ENCODE measurements around the gene PCDHGB3.
A peak's percentile ranks its signal among the peaks of the same experiment; 100 is the strongest.
"Not testable (repeated sequence)": the region's sequence is repeated elsewhere in the genome, so short reads cannot be mapped to it uniquely, and the experiment has no call there.

PCDHGB3 gene

DNA sequence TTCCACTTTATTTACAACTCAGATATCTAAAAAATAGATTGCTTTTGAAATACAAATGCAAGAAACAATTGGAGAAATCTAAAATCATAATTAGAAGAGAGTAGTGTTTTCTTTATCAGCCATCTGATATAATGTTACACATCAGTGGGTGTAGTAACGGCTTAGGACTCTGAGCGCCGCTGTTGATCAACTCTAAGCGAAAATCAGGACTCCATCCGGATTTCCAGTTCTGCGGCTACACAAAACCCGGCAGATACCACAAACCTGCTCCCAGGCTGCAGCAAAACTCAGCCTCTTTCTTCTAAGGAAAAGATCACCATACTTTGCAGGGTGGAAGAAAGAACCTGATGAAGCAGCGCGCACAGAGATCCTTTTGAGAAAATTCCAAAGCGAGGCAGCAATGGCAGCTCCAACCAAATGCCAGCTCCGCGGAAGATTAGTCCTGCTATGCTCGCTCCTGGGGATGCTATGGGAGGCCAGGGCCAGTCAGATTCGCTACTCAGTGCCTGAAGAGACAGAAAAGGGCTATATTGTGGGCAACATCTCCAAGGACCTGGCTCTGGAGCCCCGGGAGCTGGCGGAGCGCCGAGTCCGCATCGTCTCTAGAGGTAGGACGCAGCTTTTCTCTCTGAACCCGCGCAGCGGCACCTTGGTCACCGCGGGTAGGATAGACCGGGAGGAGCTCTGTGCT lies 32.7 kb downstream of the PCDHGB3 start, which contains the start of gene PCDHGA9:
Gene PCDHGA9, plus strand, starts transcription at position 226 of the 691 bp plus-strand sequence. Its CDS starts 175 bp downstream, at position 401.
- DNase-seq (ENCODE audit: extremely low spot score) = peak; percentile 39
- no peak for TF ChIP-seq LEF1 (IDR thresholded peaks at IDR 0.05; ENCODE audit: borderline replicate concordance)
- TF ChIP-seq FOXA1 (IDR thresholded peaks at IDR 0.05) = no peak
- no peak for TF ChIP-seq FOXK2 (IDR thresholded peaks at IDR 0.05)
- TF ChIP-seq, protein P1, sequence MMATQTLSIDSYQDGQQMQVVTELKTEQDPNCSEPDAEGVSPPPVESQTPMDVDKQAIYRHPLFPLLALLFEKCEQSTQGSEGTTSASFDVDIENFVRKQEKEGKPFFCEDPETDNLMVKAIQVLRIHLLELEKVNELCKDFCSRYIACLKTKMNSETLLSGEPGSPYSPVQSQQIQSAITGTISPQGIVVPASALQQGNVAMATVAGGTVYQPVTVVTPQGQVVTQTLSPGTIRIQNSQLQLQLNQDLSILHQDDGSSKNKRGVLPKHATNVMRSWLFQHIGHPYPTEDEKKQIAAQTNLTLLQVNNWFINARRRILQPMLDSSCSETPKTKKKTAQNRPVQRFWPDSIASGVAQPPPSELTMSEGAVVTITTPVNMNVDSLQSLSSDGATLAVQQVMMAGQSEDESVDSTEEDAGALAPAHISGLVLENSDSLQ (IDR thresholded peaks at IDR 0.05) = no peak
- TF ChIP-seq ZNF384 (IDR thresholded peaks at IDR 0.05) = no peak
- no peak for TF ChIP-seq BHLHE40 (IDR thresholded peaks at IDR 0.05; ENCODE audit: borderline replicate concordance)
- no peak for TF ChIP-seq FOXM1 (IDR thresholded peaks at IDR 0.05; ENCODE audit: borderline replicate concordance)
- no peak for TF ChIP-seq CTBP1 (IDR thresholded peaks at IDR 0.05; ENCODE audit: borderline replicate concordance)
- TF ChIP-seq NFRKB (IDR thresholded peaks at IDR 0.05) = no peak
- no peak for TF ChIP-seq SP1 (IDR thresholded peaks at IDR 0.05)
- ChIA-PET POLR2A (no interaction called here), CTCF (no interaction called here)

DNA sequence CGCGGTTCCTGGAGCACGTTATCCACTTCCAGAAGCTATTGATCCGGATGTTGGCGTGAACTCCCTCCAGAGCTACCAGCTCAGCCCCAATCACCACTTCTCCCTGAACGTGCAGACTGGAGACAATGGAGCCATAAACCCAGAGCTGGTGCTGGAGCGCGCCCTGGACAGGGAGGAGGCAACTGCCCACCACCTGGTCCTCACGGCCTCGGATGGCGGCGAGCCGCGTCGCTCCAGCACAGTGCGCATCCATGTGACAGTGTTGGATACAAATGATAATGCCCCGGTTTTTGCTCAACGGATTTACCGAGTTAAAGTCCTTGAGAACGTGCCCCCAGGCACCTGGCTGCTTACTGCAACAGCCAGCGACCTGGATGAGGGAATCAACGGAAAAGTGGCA lies 33.3 kb downstream of the PCDHGB3 start:
- ChIA-PET POLR2A (no interaction called here), CTCF (no interaction called here)
- DNase-seq (ENCODE audit: extremely low spot score) = no peak
- no peak for TF ChIP-seq FOXA1 (IDR thresholded peaks at IDR 0.05)
- no peak for TF ChIP-seq SUZ12 (IDR thresholded peaks at IDR 0.05)
- TF ChIP-seq SP1 (IDR thresholded peaks at IDR 0.05) = no peak

DNA sequence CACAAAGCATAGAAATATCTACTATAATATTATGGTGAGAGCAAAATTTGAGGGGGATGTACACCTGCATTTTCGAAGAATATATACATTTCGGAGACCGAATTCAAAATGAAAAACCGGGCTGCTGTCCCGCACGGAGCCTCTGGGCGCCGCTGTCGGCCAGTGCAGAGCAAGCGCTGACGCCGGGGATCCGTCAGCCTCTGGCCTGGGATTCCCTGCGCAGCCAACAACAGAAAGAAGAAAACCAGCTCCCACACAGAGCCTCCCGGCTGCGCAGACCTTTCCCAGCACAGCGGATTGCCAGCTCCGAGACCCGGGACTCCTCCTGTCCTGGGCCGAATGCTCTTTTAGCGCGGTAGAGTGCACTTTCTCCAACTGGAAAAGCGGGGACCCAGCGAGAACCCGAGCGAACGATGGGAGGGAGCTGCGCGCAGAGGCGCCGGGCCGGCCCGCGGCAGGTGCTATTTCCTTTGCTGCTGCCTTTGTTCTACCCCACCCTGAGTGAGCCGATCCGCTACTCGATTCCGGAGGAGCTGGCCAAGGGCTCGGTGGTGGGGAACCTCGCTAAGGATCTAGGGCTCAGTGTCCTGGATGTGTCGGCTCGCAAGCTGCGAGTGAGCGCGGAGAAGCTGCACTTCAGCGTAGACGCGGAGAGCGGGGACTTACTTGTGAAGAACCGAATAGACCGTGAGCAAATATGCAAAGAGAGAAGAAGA lies 37.9 kb downstream of the PCDHGB3 start, which contains the start of gene PCDHGB6:
Gene PCDHGB6, plus strand, starts transcription at position 232 of the 716 bp plus-strand sequence. Its CDS starts 182 bp downstream, at position 414.
- DNase-seq (ENCODE audit: extremely low spot score); POLR2A ChIA-PET: not testable (repeated sequence)

DNA sequence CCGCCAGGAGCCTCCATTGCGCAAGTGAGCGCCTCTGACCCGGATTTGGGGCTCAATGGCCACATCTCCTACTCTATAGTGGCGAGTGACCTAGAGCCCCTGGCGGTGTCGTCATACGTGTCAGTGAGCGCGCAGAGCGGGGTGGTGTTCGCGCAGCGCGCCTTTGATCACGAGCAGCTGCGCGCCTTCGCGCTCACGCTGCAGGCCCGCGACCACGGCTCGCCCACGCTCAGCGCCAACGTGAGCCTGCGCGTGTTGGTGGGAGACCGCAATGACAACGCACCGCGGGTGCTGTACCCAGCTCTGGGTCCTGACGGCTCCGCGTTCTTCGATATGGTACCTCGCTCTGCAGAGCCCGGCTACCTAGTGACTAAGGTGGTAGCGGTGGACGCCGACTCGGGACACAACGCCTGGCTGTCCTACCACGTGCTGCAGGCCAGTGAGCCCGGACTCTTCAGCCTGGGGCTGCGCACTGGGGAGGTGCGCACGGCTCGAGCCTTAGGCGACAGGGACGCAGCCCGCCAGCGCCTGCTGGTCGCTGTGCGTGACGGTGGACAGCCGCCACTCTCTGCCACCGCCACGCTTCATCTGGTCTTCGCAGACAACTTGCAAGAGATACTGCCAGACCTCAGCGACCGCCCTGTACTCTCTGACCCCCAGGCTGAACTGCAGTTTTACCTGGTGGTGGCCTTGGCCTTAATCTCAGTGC lies 39.7 kb downstream of the PCDHGB3 start:
- TF ChIP-seq FOXA1 (IDR thresholded peaks at IDR 0.05) = no peak
- TF ChIP-seq, protein P1 (IDR thresholded peaks at IDR 0.05) = no peak
- TF ChIP-seq SUZ12 (IDR thresholded peaks at IDR 0.05) = no peak
- no peak for TF ChIP-seq BHLHE40 (IDR thresholded peaks at IDR 0.05; ENCODE audit: borderline replicate concordance)
- no peak for TF ChIP-seq HDGF (IDR thresholded peaks at IDR 0.05; ENCODE audit: borderline replicate concordance)
- no peak for TF ChIP-seq ARNT (IDR thresholded peaks at IDR 0.05)
- TF ChIP-seq ZNF384 (IDR thresholded peaks at IDR 0.05) = no peak
- no peak for TF ChIP-seq NFRKB (IDR thresholded peaks at IDR 0.05)
- TF ChIP-seq FOXK2 (IDR thresholded peaks at IDR 0.05) = no peak
- TF ChIP-seq ELF4 (IDR thresholded peaks at IDR 0.05) = no peak
- no peak for TF ChIP-seq TARDBP (IDR thresholded peaks at IDR 0.05)
- TF ChIP-seq FOXM1 (IDR thresholded peaks at IDR 0.05; ENCODE audit: borderline replicate concordance) = no peak
- no peak for TF ChIP-seq SP1 (IDR thresholded peaks at IDR 0.05)
- no peak for TF ChIP-seq CTBP1 (IDR thresholded peaks at IDR 0.05; ENCODE audit: borderline replicate concordance)
- no peak for TF ChIP-seq L3MBTL2 (conservative IDR thresholded peaks at IDR 0.05)
- no peak for TF ChIP-seq LEF1 (IDR thresholded peaks at IDR 0.05; ENCODE audit: borderline replicate concordance)
- POLR2A ChIA-PET = no interaction called here
- CTCF ChIA-PET = no interaction called here
- no peak for DNase-seq (ENCODE audit: extremely low spot score)

More for the DNA sequence above, 37.9 kb downstream of the PCDHGB3 start, which contains the start of gene PCDHGB6:
- CTCF ChIA-PET = not testable (repeated sequence)

DNA sequence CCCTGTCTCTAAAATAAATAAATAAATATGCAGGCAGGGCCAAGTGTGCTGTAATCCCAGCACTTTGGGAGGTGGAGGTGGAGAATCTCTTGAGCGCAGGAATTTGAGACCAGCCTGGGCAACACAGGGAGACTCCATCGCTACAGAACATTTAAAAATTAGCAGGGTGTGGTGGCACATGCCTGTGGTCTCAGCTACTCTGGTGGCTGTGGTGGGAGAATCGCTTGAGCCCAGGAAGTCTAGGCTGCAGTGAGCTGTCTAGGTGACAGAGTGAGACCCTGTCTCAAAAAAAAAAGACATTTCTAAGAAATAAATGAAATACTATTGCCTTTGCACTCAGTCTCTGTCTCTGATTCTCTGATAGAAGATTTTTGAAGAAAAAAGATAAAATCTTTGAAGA lies 41.5 kb downstream of the PCDHGB3 start:
- no peak for TF ChIP-seq NFRKB (IDR thresholded peaks at IDR 0.05)
- POLR2A ChIA-PET = no interaction called here
- CTCF ChIA-PET = interaction anchor here (0.7 kb wide), 1 partner anchor 104 kb away, joined by 8 read pairs; no protein-coding TSS in a partner anchor
- no peak for DNase-seq (ENCODE audit: extremely low spot score)

DNA sequence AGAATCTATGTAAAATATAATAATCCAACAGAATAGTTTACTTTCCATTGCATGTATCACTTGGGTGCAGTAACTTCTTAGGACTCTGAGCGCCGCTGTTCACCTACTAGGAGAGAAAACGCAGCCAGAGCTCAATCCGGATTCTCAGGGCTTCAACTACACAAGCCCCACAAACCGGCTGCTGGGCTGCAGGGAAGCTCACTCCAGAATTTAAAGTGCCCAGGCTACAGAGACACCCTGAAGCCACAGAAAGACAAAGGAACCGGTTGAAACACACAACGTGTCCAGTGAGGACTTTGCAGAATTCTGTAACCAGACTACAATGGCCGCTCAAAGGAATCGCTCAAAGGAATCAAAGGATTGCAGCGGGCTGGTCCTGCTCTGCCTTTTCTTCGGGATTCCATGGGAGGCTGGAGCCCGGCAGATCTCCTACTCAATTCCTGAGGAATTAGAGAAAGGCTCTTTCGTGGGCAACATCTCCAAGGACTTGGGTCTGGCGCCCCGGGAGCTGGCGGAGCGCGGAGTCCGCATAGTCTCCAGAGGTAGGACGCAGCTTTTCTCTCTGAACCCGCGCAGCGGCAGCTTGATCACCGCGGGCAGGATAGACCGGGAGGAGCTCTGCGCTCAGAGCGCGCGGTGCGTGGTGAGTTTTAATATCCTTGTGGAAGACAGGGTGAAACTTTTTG lies 43.0 kb downstream of the PCDHGB3 start, which contains the start of gene PCDHGA10:
Gene PCDHGA10, plus strand, starts transcription at position 134 of the 686 bp plus-strand sequence. Its CDS starts 189 bp downstream, at position 323.
- DNase-seq (ENCODE audit: extremely low spot score) = peak; percentile 45
- ChIA-PET CTCF (interaction anchor here (0.7 to 1.7 kb wide), 5 partner anchors 8 to 424 kb away, joined by 3 to 11 read pairs (median 5); partner anchors contain the start of genes PCDHGA11 and TAF7), POLR2A (no interaction called here)
- TF ChIP-seq BHLHE40 (IDR thresholded peaks at IDR 0.05; ENCODE audit: borderline replicate concordance) = no peak
- TF ChIP-seq ELF4 (IDR thresholded peaks at IDR 0.05) = no peak
- no peak for TF ChIP-seq L3MBTL2 (conservative IDR thresholded peaks at IDR 0.05)
- no peak for TF ChIP-seq FOXA1 (IDR thresholded peaks at IDR 0.05)
- TF ChIP-seq ZNF384 (IDR thresholded peaks at IDR 0.05) = no peak
- TF ChIP-seq SP1 (IDR thresholded peaks at IDR 0.05) = no peak
- no peak for TF ChIP-seq LEF1 (IDR thresholded peaks at IDR 0.05; ENCODE audit: borderline replicate concordance)
- TF ChIP-seq FOXM1 (IDR thresholded peaks at IDR 0.05; ENCODE audit: borderline replicate concordance) = no peak
- no peak for TF ChIP-seq TARDBP (IDR thresholded peaks at IDR 0.05)
- TF ChIP-seq CTBP1 (IDR thresholded peaks at IDR 0.05; ENCODE audit: borderline replicate concordance) = no peak
- TF ChIP-seq, protein P1 (IDR thresholded peaks at IDR 0.05) = no peak
- no peak for TF ChIP-seq FOXK2 (IDR thresholded peaks at IDR 0.05)
- no peak for TF ChIP-seq ARNT (IDR thresholded peaks at IDR 0.05)
- TF ChIP-seq HDGF (IDR thresholded peaks at IDR 0.05; ENCODE audit: borderline replicate concordance) = no peak
- no peak for TF ChIP-seq NFRKB (IDR thresholded peaks at IDR 0.05)
- no peak for TF ChIP-seq SUZ12 (IDR thresholded peaks at IDR 0.05)

Data from HEK293T (cell line).